H1 (cell line): ENCODE results near the gene MAP10. TPM values are rescaled to one million over a fixed set of nuclear protein-coding genes. Genes with fewer than 3 reads are reported as not detected.

Experiments
- CTCF ChIA-PET: fragments of 300-600 bp; sonication (Branson Sonifier 250); formaldehyde crosslinking; loops from one replicate; lab custom pipeline; 2021; ENCODE audit not compliant: partially characterized antibody; lab: Charles Lee
- POLR2A ChIA-PET: fragments of 300-600 bp; sonication (Branson Sonifier 250); formaldehyde crosslinking; loops from one replicate; lab custom pipeline; 2021; ENCODE audit warnings: inconsistent platforms; ENCODE audit not compliant: partially characterized antibody; lab: Charles Lee
- DNase-seq, 2 experiments: peaks; one replicate each; pipeline versions ENCODE4 v3.0.0 to v3.0.0-alpha.2; 2010 to 2022; ENCODE audit warnings: low spot score in 2 of 2, low read depth in 1 of 2, mixed read lengths in 1 of 2
- FAIRE-seq: peaks from 2 replicates; lab custom pipeline; 2011; peaks lifted over from hg19 to GRCh38; lab: Jason Lieb, UNC
- H2AFZ ChIP-seq: 2 replicates; pipeline ENCODE4 v1.8.1; 2012; ENCODE audit warnings: low read length, inconsistent platforms
- H2AK5ac ChIP-seq: 2 replicates; pipeline ENCODE4 v1.6.1; 2013; ENCODE audit warnings: low read depth, low read length
- H2BK120ac ChIP-seq: replicated peaks from 2 replicates; pipeline ENCODE3; 2013; ENCODE audit warnings: low read depth, low read length, inconsistent platforms
- H2BK12ac ChIP-seq: 2 replicates; pipeline ENCODE4 v1.6.1; 2013; ENCODE audit warnings: low read depth, low read length
- H2BK15ac ChIP-seq: 2 replicates; pipeline ENCODE4 v1.6.1; 2013; ENCODE audit warnings: low read length
- H2BK20ac ChIP-seq: 2 replicates; pipeline ENCODE4 v1.6.1; 2013; ENCODE audit warnings: low read length
- H2BK5ac ChIP-seq: 2 replicates; pipeline ENCODE4 v1.6.1; 2013; ENCODE audit warnings: low read depth, low read length
- H3K14ac ChIP-seq: 2 replicates; pipeline ENCODE4 v1.6.1; 2013; ENCODE audit warnings: inconsistent platforms; ENCODE audit not compliant: insufficient read length
- H3K18ac ChIP-seq: 2 replicates; pipeline ENCODE4 v1.6.1; 2013; ENCODE audit warnings: low read length; ENCODE audit errors: extremely low read depth
- H3K23ac ChIP-seq: 2 replicates; pipeline ENCODE4 v1.6.1; 2013; ENCODE audit warnings: inconsistent platforms; ENCODE audit not compliant: insufficient read length
- H3K23me2 ChIP-seq: 2 replicates; pipeline ENCODE4 v1.6.1; 2013; ENCODE audit warnings: low read depth, low read length
- H3K27ac ChIP-seq: 2 replicates; pipeline ENCODE4 v1.6.1; 2011; ENCODE audit warnings: low read depth, low read length, inconsistent platforms
- H3K27me3 ChIP-seq, 4 experiments: replicated peaks in 1 of 4; 1 replicate in 1 of 4; 2 replicates in 3 of 4; pipeline versions ENCODE4 v1.6.1 to v1.8.1; 2011 to 2013; ENCODE audit warnings: low read length in 3 of 4, mild to moderate bottlenecking in 3 of 4, inconsistent platforms in 2 of 4, mixed read lengths in 2 of 4, moderate library complexity in 1 of 4; ENCODE audit not compliant: control insufficient read depth in 3 of 4, insufficient read depth in 3 of 4; ENCODE audit errors: extremely low read depth in 1 of 4
- H3K36me3 ChIP-seq, 4 experiments: 2 replicates each; pipeline versions ENCODE4 v1.6.1 to v1.8.1; 2011 to 2013; ENCODE audit warnings: mild to moderate bottlenecking in 4 of 4, low read length in 3 of 4, moderate library complexity in 2 of 4, control low read depth in 1 of 4, inconsistent platforms in 1 of 4; ENCODE audit not compliant: insufficient read depth in 4 of 4, control insufficient read depth in 2 of 4
- H3K4ac ChIP-seq: replicated peaks from 2 replicates; pipeline ENCODE3; 2013; ENCODE audit warnings: low read length, low read depth, mixed read lengths, inconsistent platforms; ENCODE audit not compliant: insufficient read length
- H3K4me1 ChIP-seq, 4 experiments: replicated peaks in 1 of 4; 1 replicate in 1 of 4; 2 replicates in 3 of 4; pipeline versions ENCODE4 v1.6.1 to v1.8.1; 2011 to 2013; ENCODE audit warnings: low read length in 3 of 4, inconsistent platforms in 2 of 4, mixed read lengths in 1 of 4; ENCODE audit not compliant: insufficient read depth in 4 of 4, control insufficient read depth in 3 of 4
- H3K4me2 ChIP-seq, 2 experiments: 2 replicates each; pipeline versions ENCODE4 v1.6.1 to v1.8.1; 2011 to 2013; ENCODE audit warnings: low read depth in 2 of 2, low read length in 2 of 2, control low read depth in 1 of 2, inconsistent platforms in 1 of 2, mild to moderate bottlenecking in 1 of 2; ENCODE audit not compliant: insufficient read depth in 1 of 2
- H3K4me3 ChIP-seq, 4 experiments: fragments of 200-600, 300-600 bp in 1 of 4; sonication (generic), shearing (Covaris generic), sonication (Bioruptor Twin) in 1 of 4; 2 replicates each; pipeline versions ENCODE4 v1.5.1 to v1.8.1; 2011 to 2016; ENCODE audit warnings: low read length in 4 of 4, low read depth in 3 of 4, control low read depth in 2 of 4, inconsistent platforms in 2 of 4, mild to moderate bottlenecking in 2 of 4, mixed read lengths in 1 of 4, moderate library complexity in 1 of 4; ENCODE audit not compliant: insufficient read depth in 2 of 4; ENCODE audit errors: extremely low read depth in 1 of 4
- H3K56ac ChIP-seq: replicated peaks from 2 replicates; pipeline ENCODE3; 2013; ENCODE audit warnings: low read depth, mild to moderate bottlenecking, mixed read lengths, low read length, inconsistent platforms; ENCODE audit not compliant: insufficient read length
- H3K79me1 ChIP-seq: 2 replicates; pipeline ENCODE4 v1.6.1; 2013; ENCODE audit warnings: low read depth, low read length, control low read depth
- H3K79me2 ChIP-seq, 2 experiments: 2 replicates each; pipeline versions ENCODE4 v1.6.1 to v1.8.1; 2012 to 2013; ENCODE audit warnings: low read length in 2 of 2, mild to moderate bottlenecking in 2 of 2, inconsistent platforms in 1 of 2; ENCODE audit not compliant: insufficient read depth in 2 of 2, control insufficient read depth in 1 of 2
- H3K9ac ChIP-seq, 4 experiments: replicated peaks in 1 of 4; 1 replicate in 1 of 4; 2 replicates in 3 of 4; pipeline versions ENCODE4 v1.6.1 to v1.8.1; 2011 to 2013; ENCODE audit warnings: low read depth in 3 of 4, low read length in 3 of 4, control low read depth in 2 of 4, mild to moderate bottlenecking in 2 of 4, moderate library complexity in 2 of 4, inconsistent platforms in 1 of 4; ENCODE audit errors: extremely low read depth in 1 of 4
- H3K9me3 ChIP-seq, 2 experiments: 2 replicates each; pipeline versions ENCODE4 v1.6.1 to v1.8.1; 2012 to 2013; ENCODE audit warnings: mild to moderate bottlenecking in 2 of 2, moderate library complexity in 2 of 2, control low read depth in 1 of 2, inconsistent platforms in 1 of 2, low read depth in 1 of 2, low read length in 1 of 2, mixed read lengths in 1 of 2; ENCODE audit not compliant: insufficient read depth in 2 of 2
- H4K20me1 ChIP-seq, 2 experiments: replicated peaks in 1 of 2; 2 replicates each; pipeline versions ENCODE3 to v1.8.1; 2011 to 2013; ENCODE audit warnings: inconsistent platforms in 2 of 2, low read length in 2 of 2, mild to moderate bottlenecking in 1 of 2; ENCODE audit not compliant: insufficient read depth in 2 of 2, control insufficient read depth in 1 of 2
- H4K5ac ChIP-seq: 2 replicates; pipeline ENCODE4 v1.6.1; 2013; ENCODE audit warnings: low read length, low read depth, mixed read lengths, inconsistent platforms; ENCODE audit not compliant: insufficient read length
- H4K8ac ChIP-seq: 2 replicates; pipeline ENCODE4 v1.8.0; 2013; ENCODE audit warnings: mild to moderate bottlenecking, moderate library complexity, low read length, inconsistent platforms; ENCODE audit not compliant: insufficient read depth; ENCODE audit errors: extremely low read depth
- H4K91ac ChIP-seq: replicated peaks from 2 replicates; pipeline ENCODE3; 2013; ENCODE audit warnings: low read length, mixed read lengths, inconsistent platforms; ENCODE audit not compliant: insufficient read length
- CBX5 ChIP-seq: fragments of 300-800, 300-1000 bp; sonication (generic); IDR thresholded peaks from 2 replicates; pipeline ENCODE4 v1.7.1; 2016; ENCODE audit warnings: antibody characterized with exemption, low read length, low read depth
- CBX8 ChIP-seq: fragments of 300-800, 300-1000 bp; sonication (generic); IDR thresholded peaks from 2 replicates; pipeline ENCODE4 v1.7.1; 2016; ENCODE audit warnings: low read depth, low read length, borderline replicate concordance
- CHD2 ChIP-seq: IDR thresholded peaks from 2 replicates; pipeline ENCODE4 v1.6.1; 2012; ENCODE audit warnings: low read length, improper control_type of control experiment
- EGR1 ChIP-seq: IDR thresholded peaks from 2 replicates; pipeline ENCODE4 v1.6.1; 2011; ENCODE audit warnings: low read depth, low read length, borderline replicate concordance
- GTF2F1 ChIP-seq: IDR thresholded peaks from 2 replicates; pipeline ENCODE4 v1.6.1; 2012; ENCODE audit warnings: low read depth, low read length, improper control_type of control experiment, borderline replicate concordance
- JUND ChIP-seq: IDR thresholded peaks from 2 replicates; pipeline ENCODE4 v1.6.1; 2011; ENCODE audit warnings: mild to moderate bottlenecking, improper control_type of control experiment, low read length
- KDM4A ChIP-seq: IDR thresholded peaks from one replicate; pipeline ENCODE4 v1.7.1; 2012; ENCODE audit warnings: low read depth, mild to moderate bottlenecking, moderate library complexity, low read length, inconsistent platforms; ENCODE audit not compliant: severe bottlenecking
- RNF2 ChIP-seq: fragments of 200-900, 300-1000 bp; sonication (generic); IDR thresholded peaks from 2 replicates; pipeline ENCODE4 v1.7.1; 2016; ENCODE audit warnings: borderline replicate concordance, low read depth, mild to moderate bottlenecking, antibody characterized with exemption, low read length; ENCODE audit not compliant: poor library complexity, severe bottlenecking; ENCODE audit errors: missing control alignments
- SP2 ChIP-seq: IDR thresholded peaks from 2 replicates; pipeline ENCODE4 v1.6.1; 2012; ENCODE audit warnings: mild to moderate bottlenecking, low read length, inconsistent platforms
- SUZ12 ChIP-seq: fragments of 200-600 bp; sonication (generic); IDR thresholded peaks from 2 replicates; pipeline ENCODE4 v1.6.1; 2012; ENCODE audit warnings: mild to moderate bottlenecking, inconsistent platforms, low read length, moderate library complexity, mixed read lengths
- TAF1 ChIP-seq: IDR thresholded peaks from 2 replicates; pipeline ENCODE4 v1.6.1; 2011; ENCODE audit warnings: mild to moderate bottlenecking, low read depth, low read length
- TEAD4 ChIP-seq: IDR thresholded peaks from 2 replicates; pipeline ENCODE4 v1.6.1; 2012; ENCODE audit warnings: low read depth, low read length, inconsistent platforms, mixed read lengths
- polyA plus RNA-seq, 7 experiments: library from polyadenylated mRNA; depleted of rRNA in 3 of 7; stranded (reverse) in 5 of 7; unstranded in 2 of 7; fragments of >200 nt in 5 of 7; fragments of 200-250 nt in 2 of 7; gene quantifications; 1 replicate in 5 of 7; 2 replicates in 1 of 7; 4 replicates in 1 of 7; pipeline versions ENCODE4 v1.2.1 to v1.2.3, GENCODE V29; 2011 to 2013; ENCODE audit warnings: missing spikeins in 2 of 7, mixed read lengths in 2 of 7
- total RNA-seq: library from RNA; stranded (reverse); fragmentation: NEBNext Ultra II Directional; extraction: Animal tissue kit (Norgen Biotek cat#: 25700); gene quantifications from 2 replicates; pipeline ENCODE4 v1.2.1, GENCODE V29; 2021
- TF ChIP-seq, protein P1 (sequence below): IDR thresholded peaks from 2 replicates; pipeline ENCODE4 v1.6.1; 2012; ENCODE audit warnings: low read length, inconsistent platforms

The MAP10 gene
- total and polyA plus RNA-seq, 2 of the 8 experiments (the other 6 are each of a cell fraction or from before 2014, with no cell fraction given), result 1.5 to 3.5 TPM

DNA sequence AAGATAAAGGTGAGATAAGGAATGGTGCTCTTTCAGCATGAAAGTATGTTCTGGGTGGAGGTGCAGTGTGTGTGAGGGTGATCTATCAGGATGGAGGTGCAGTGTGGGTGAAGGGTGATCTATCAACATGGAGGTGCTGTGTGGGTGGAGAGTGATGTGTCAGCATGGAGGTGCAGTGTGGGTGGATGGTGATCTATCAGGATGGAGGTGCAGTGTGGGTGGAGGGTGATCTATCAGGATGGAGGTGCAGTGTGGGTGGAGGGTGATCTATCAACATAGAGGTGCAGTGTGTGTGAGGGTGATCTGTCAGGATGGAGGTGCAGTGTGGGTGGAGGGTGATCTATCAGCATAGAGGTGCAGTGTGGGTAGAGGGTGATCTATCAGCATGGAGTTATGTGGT lies 12.3 kb upstream of the MAP10 start:
- H2BK5ac ChIP-seq, result no peak overlapping the region
- no peak for DNase-seq
- no peak for TF ChIP-seq KDM4A
- TF ChIP-seq SP2, result no peak
- no peak for TF ChIP-seq GTF2F1
- TF ChIP-seq RNF2, result no peak
- TF ChIP-seq CBX5, result no peak
- TF ChIP-seq, protein P1, sequence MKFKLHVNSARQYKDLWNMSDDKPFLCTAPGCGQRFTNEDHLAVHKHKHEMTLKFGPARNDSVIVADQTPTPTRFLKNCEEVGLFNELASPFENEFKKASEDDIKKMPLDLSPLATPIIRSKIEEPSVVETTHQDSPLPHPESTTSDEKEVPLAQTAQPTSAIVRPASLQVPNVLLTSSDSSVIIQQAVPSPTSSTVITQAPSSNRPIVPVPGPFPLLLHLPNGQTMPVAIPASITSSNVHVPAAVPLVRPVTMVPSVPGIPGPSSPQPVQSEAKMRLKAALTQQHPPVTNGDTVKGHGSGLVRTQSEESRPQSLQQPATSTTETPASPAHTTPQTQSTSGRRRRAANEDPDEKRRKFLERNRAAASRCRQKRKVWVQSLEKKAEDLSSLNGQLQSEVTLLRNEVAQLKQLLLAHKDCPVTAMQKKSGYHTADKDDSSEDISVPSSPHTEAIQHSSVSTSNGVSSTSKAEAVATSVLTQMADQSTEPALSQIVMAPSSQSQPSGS, result no peak
- TF ChIP-seq EGR1, result no peak
- TF ChIP-seq TAF1, result no peak
- no peak for TF ChIP-seq CHD2
- TF ChIP-seq JUND, result no peak
- no peak for TF ChIP-seq TEAD4
- no peak for TF ChIP-seq SUZ12
- no peak for TF ChIP-seq CBX8
- TF ChIP-seq, all 59 proteins: peak for 0
- Histone ChIP-seq H3K27me3 (no peaks in the 10 kb centered on the region), H3K56ac (peak overlapping the region; percentile 12), H4K5ac (no peak overlapping the region), H3K79me1 (no peaks in the 10 kb centered on the region), H4K91ac (no peak overlapping the region), H3K36me3 (no peaks in the 10 kb centered on the region), H3K14ac (no peak overlapping the region), H3K79me2 (no peaks in the 10 kb centered on the region), H2BK20ac (no peak overlapping the region), H4K20me1 (no peaks in the 10 kb centered on the region), H2BK120ac (no peak overlapping the region), H3K9me3 (no peaks in the 10 kb centered on the region), H4K8ac (no peak overlapping the region), H3K4me1 (no peaks in the 10 kb centered on the region), H3K27ac (no peak overlapping the region), H2BK15ac (no peak overlapping the region), H3K4me2 (no peak overlapping the region), H2AFZ (no peak overlapping the region), H3K4ac (no peak overlapping the region), H3K23ac (no peak overlapping the region), H3K9ac (no peak overlapping the region), H2AK5ac (peak overlapping the region; percentile 46; the same call in 1 of the 2 replicates), H3K18ac (no peak overlapping the region), H3K4me3 (no peak overlapping the region), H3K23me2 (peaks cover 2% of the 10 kb centered on the region; the same call in 1 of the 2 replicates), H2BK12ac (peak overlapping the region; percentile 53; the same call in 1 of the 2 replicates)
- FAIRE-seq, result no peak
- ChIA-PET CTCF (interaction anchor here (0.7 kb wide), 1 partner anchor 115 kb away, joined by 3 read pairs; no protein-coding TSS in a partner anchor), POLR2A (no interaction called here)
